HG03108 (cell line): ENCODE measurements around the gene ARHGEF17.

Source experiments
- ATAC-seq: cut with Tn5 transposase; IDR thresholded peaks from one replicate; pipeline ENCODE4 v1.9.1; 2021; ENCODE audit warnings: moderate library complexity; ENCODE audit not compliant: unreplicated experiment

Gene ARHGEF17

GRCh38 chr11:73291196-73291595 is 16.9 kb upstream of the ARHGEF17 start:
- no peak for ATAC-seq

GRCh38 chr11:73291781-73292524 is 16.1 kb upstream of the ARHGEF17 start:
- ATAC-seq, result no peak

GRCh38 chr11:73292525-73292894 is 15.6 kb upstream of the ARHGEF17 start:
- no peak for ATAC-seq

- no peak for ATAC-seq
Observed at GRCh38 chr11:73293356-73293936, 14.6 kb upstream of the ARHGEF17 start.

- ATAC-seq, result no peak
Observed at GRCh38 chr11:73294604-73295003, 13.5 kb upstream of the ARHGEF17 start.

GRCh38 chr11:73295241-73295995 is 12.7 kb upstream of the ARHGEF17 start:
- peak; percentile 50 for ATAC-seq

GRCh38 chr11:73295996-73296318 is 12.1 kb upstream of the ARHGEF17 start:
- ATAC-seq, result no peak

GRCh38 chr11:73296501-73297230 is 11.4 kb upstream of the ARHGEF17 start:
- no peak for ATAC-seq

- ATAC-seq, result no peak
Observed at GRCh38 chr11:73297231-73297590, 10.9 kb upstream of the ARHGEF17 start.

- no peak for ATAC-seq
Observed at GRCh38 chr11:73297702-73298101, 10.4 kb upstream of the ARHGEF17 start.

- no peak for ATAC-seq
Observed at GRCh38 chr11:73298233-73298632, 9.8 kb upstream of the ARHGEF17 start.

GRCh38 chr11:73299751-73300150 is 8.3 kb upstream of the ARHGEF17 start:
- ATAC-seq, result no peak

- no peak for ATAC-seq
Observed at GRCh38 chr11:73306069-73306841, 1.8 kb upstream of the ARHGEF17 start.

GRCh38 chr11:73306977-73307322 is 1.1 kb upstream of the ARHGEF17 start:
- ATAC-seq, result no peak

GRCh38 chr11:73307323-73308002 is 613 bp upstream of the ARHGEF17 start:
- peak; percentile 53 for ATAC-seq

GRCh38 chr11:73308961-73309919 is 1.2 kb downstream of the ARHGEF17 start:
- ATAC-seq, result no peak

- ATAC-seq, result no peak
Observed at GRCh38 chr11:73310076-73310475, 2.0 kb downstream of the ARHGEF17 start.

- no peak for ATAC-seq
Observed at GRCh38 chr11:73310661-73311393, 2.8 kb downstream of the ARHGEF17 start.
